GM12878 (cell line): Measurements from ENCODE around the gene MIA. TPM values are rescaled to one million over a fixed set of nuclear protein-coding genes. Genes with fewer than 3 reads are reported as not detected.

Experiments used
- ATAC-seq: fragments of 200-7000 bp; cut with Tn5 transposase; 3 replicates; pipeline ENCODE4 v1.9.1; 2020; ENCODE audit warnings: mild to moderate bottlenecking, moderate library complexity
- BruUV-seq: library from RNA; stranded (reverse); fragments of 400-500 nt; replicated peaks from 2 replicates; lab custom pipeline; 2021; lab: Mats Ljungman, UMichigan
- CTCF ChIA-PET: fragments of 300-600 bp; sonication (Branson Sonifier 250); formaldehyde crosslinking; extraction: SDS; loops from one replicate; lab custom pipeline; 2021; ENCODE audit warnings: inconsistent platforms; lab: Yijun Ruan, JAX
- POLR2A ChIA-PET: fragments of 350-600 bp; formaldehyde crosslinking; extraction: SDS; loops from one replicate; lab custom pipeline; 2021; ENCODE audit warnings: inconsistent platforms; lab: Charles Lee
- RAD21 ChIA-PET: fragments of 300-600 bp; sonication (Branson Sonifier 250); formaldehyde crosslinking; loops from one replicate; lab custom pipeline; 2023; ENCODE audit warnings: antibody characterized with exemption; ENCODE audit not compliant: unreplicated experiment; lab: Charles Lee
- SMC1A ChIA-PET: fragments of 300-600 bp; sonication (Branson Sonifier 250); formaldehyde crosslinking; loops from one replicate; lab custom pipeline; 2023; ENCODE audit not compliant: unreplicated experiment, uncharacterized antibody; lab: Charles Lee
- DNase-seq: peaks from one replicate; pipeline ENCODE4 v3.0.0-alpha.2; 2011; ENCODE audit warnings: low read depth, low spot score
- FAIRE-seq: peaks from 3 replicates; lab custom pipeline; 2011; peaks lifted over from hg19 to GRCh38; lab: Jason Lieb, UNC
- H2AFZ ChIP-seq: 2 replicates; pipeline ENCODE4 v1.6.0; 2011; ENCODE audit warnings: low read depth, low read length, control low read depth; ENCODE audit not compliant: control insufficient read depth
- H3K27ac ChIP-seq: 2 replicates; pipeline ENCODE4 v1.5.1; 2011; ENCODE audit warnings: control low read depth; ENCODE audit not compliant: control insufficient read depth, insufficient read depth
- H3K27me3 ChIP-seq, 2 experiments: replicated peaks in 1 of 2; 2 replicates each; pipeline versions ENCODE4 v1.6.0 to v1.6.1; 2011; ENCODE audit warnings: low read length in 1 of 2; ENCODE audit not compliant: control insufficient read depth in 2 of 2, insufficient read depth in 2 of 2
- H3K36me3 ChIP-seq, 2 experiments: 2 replicates each; pipeline ENCODE4 v1.5.1; 2011; ENCODE audit warnings: low read length in 1 of 2; ENCODE audit not compliant: control insufficient read depth in 2 of 2, insufficient read depth in 2 of 2
- H3K4me1 ChIP-seq: 2 replicates; pipeline ENCODE4 v1.6.1; 2011; ENCODE audit warnings: mild to moderate bottlenecking, low read length, moderate library complexity, mixed read lengths; ENCODE audit not compliant: control insufficient read depth, insufficient read depth
- H3K4me2 ChIP-seq: 2 replicates; pipeline ENCODE4 v1.6.0; 2011; ENCODE audit warnings: control low read depth; ENCODE audit not compliant: control insufficient read depth, insufficient read depth
- H3K4me3 ChIP-seq: fragments of 200-600 bp; sonication (generic); 2 replicates; pipeline ENCODE4 v1.5.1; 2016
- H3K79me2 ChIP-seq: 2 replicates; pipeline ENCODE4 v1.6.0; 2011; ENCODE audit warnings: low read length; ENCODE audit not compliant: control insufficient read depth, insufficient read depth
- H3K9ac ChIP-seq: 2 replicates; pipeline ENCODE4 v1.8.0; 2011; ENCODE audit warnings: low read length, control low read depth, mixed read lengths; ENCODE audit not compliant: control insufficient read depth, insufficient read depth
- H3K9me3 ChIP-seq: replicated peaks from 3 replicates; pipeline ENCODE4 v1.5.1; 2011; ENCODE audit warnings: mild to moderate bottlenecking, low read length; ENCODE audit not compliant: control insufficient read depth, insufficient read depth
- H4K20me1 ChIP-seq: 2 replicates; pipeline ENCODE4 v1.6.0; 2011; ENCODE audit not compliant: control insufficient read depth, insufficient read depth
- BHLHE40 ChIP-seq, 2 experiments: fragments of 450-650 bp in 1 of 2; IDR thresholded peaks; 2 replicates each; pipeline ENCODE4 v1.6.1; 2011 to 2017; ENCODE audit warnings: low read depth in 2 of 2, borderline replicate concordance in 1 of 2, improper control_type of control experiment in 1 of 2, low read length in 1 of 2, mild to moderate bottlenecking in 1 of 2
- CTCF ChIP-seq, 3 experiments: IDR thresholded peaks in 2 of 3; conservative IDR thresholded peaks in 1 of 3; 2 replicates each; pipeline ENCODE4 v1.5.1; 2011; ENCODE audit warnings: low read depth in 3 of 3, low read length in 3 of 3, mild to moderate bottlenecking in 3 of 3, control low read depth in 2 of 3, moderate library complexity in 2 of 3, inconsistent platforms in 1 of 3, mixed read lengths in 1 of 3; ENCODE audit not compliant: control insufficient read depth in 2 of 3, insufficient read depth in 1 of 3; ENCODE audit errors: extremely low read depth in 1 of 3
- HDAC6 ChIP-seq: fragments of 200-600 bp; sonication (generic); IDR thresholded peaks from one replicate; pipeline ENCODE4 v1.8.0; 2017; ENCODE audit warnings: antibody characterized with exemption; ENCODE audit not compliant: unreplicated experiment
- JUNB ChIP-seq: IDR thresholded peaks from 2 replicates; pipeline ENCODE4 v1.6.1; 2016; ENCODE audit warnings: antibody characterized with exemption, mild to moderate bottlenecking
- POLR2AphosphoS5 ChIP-seq: IDR thresholded peaks from 2 replicates; pipeline ENCODE4 v1.6.1; 2011; ENCODE audit warnings: mild to moderate bottlenecking, low read length, inconsistent platforms
- RAD21 ChIP-seq: IDR thresholded peaks from 2 replicates; pipeline ENCODE4 v1.6.1; 2011; ENCODE audit warnings: mild to moderate bottlenecking, low read depth, low read length, moderate library complexity; ENCODE audit not compliant: insufficient read depth
- SMC3 ChIP-seq: IDR thresholded peaks from 2 replicates; pipeline ENCODE4 v1.6.1; 2011; ENCODE audit warnings: low read length, improper control_type of control experiment, borderline replicate concordance
- TAF1 ChIP-seq: IDR thresholded peaks from 2 replicates; pipeline ENCODE4 v1.6.1; 2011; ENCODE audit warnings: mild to moderate bottlenecking, low read depth, low read length, borderline replicate concordance
- TCF7 ChIP-seq: IDR thresholded peaks from 2 replicates; pipeline ENCODE4 v1.6.1; 2014; ENCODE audit warnings: antibody characterized with exemption, borderline replicate concordance
- ZNF622 ChIP-seq: fragments of 450-650 bp; IDR thresholded peaks from 2 replicates; pipeline ENCODE4 v1.6.1; 2017; ENCODE audit warnings: mild to moderate bottlenecking, inconsistent platforms
- ZNF687 ChIP-seq: fragments of 450-650 bp; IDR thresholded peaks from 2 replicates; pipeline ENCODE4 v1.6.1; 2017; ENCODE audit warnings: mild to moderate bottlenecking, moderate library complexity
- WGBS: methylation state at CpG from one replicate; pipeline ENCODE4 v1.1.6; 2016; ENCODE audit warnings: low lambda C conversion rate; ENCODE audit not compliant: insufficient replicate concordance, insufficient coverage; ENCODE audit errors: missing lambda C conversion rate; 5-methylcytosine and 5-hydroxymethylcytosine counted together
- in situ Hi-C: fragments of 300-500 bp; cut with MboI; formaldehyde crosslinking; loops from 9 replicates; pipeline ENCODE4 v1.14.3; 2018; ENCODE audit warnings: mixed read lengths
- intact Hi-C: fragments of 100-400 bp; cut with micrococcal nuclease; formaldehyde crosslinking; loops from one replicate; pipeline ENCODE4 v1.14.2; 2022; ENCODE audit not compliant: unreplicated experiment
- polyA plus RNA-seq, 11 experiments: library from polyadenylated mRNA; depleted of rRNA in 4 of 11; unstranded in 6 of 11; stranded (reverse) in 5 of 11; fragments of >200 nt; fragmentation: Nextera tagmentation in 4 of 11; fragmentation: Illumina TruSeq in 1 of 11; extraction: Ambion mirVana in 4 of 11; extraction: Trizol in 1 of 11; gene quantifications; 1 replicate in 1 of 11; 2 replicates in 10 of 11; pipeline versions ENCODE4 v1.2.1 to v1.2.3, GENCODE V29; 2011 to 2016; ENCODE audit warnings: inconsistent platforms in 2 of 11, missing spikeins in 2 of 11, low read depth in 1 of 11
- total RNA-seq, 4 experiments: library from RNA; depleted of rRNA in 3 of 4; stranded (reverse); fragments of >200 nt in 3 of 4; fragmentation: Illumina TruSeq in 1 of 4; extraction: Trizol in 1 of 4; gene quantifications; 2 replicates each; pipeline versions ENCODE4 v1.2.1 to v1.2.3, GENCODE V29; 2013 to 2021

Gene MIA
- total and polyA plus RNA-seq, 10 of the 15 experiments (the other 5 are each of a cell fraction or from before 2014, with no cell fraction given) = 0.16 to 2.7 (median 1.4) TPM; not detected in 3

- in situ Hi-C loops = no loop called here
- ChIA-PET RAD21 (interaction anchor here (1.1 to 16.3 kb wide), 6 partner anchors 10 to 81 kb away, joined by 3 to 291 read pairs (median 6); partner anchors contain the start of genes MIA and RAB4B), POLR2A (interaction anchor here (1.2 to 2.1 kb wide), 2 partner anchors 10 to 33 kb away, joined by 4 to 6 read pairs; partner anchors contain the start of gene RAB4B), SMC1A (interaction anchor here (0.6 to 2.1 kb wide), 9 partner anchors 8 to 339 kb away, joined by 3 to 7 read pairs (median 4); partner anchors contain the start of genes EGLN2 and RAB4B), CTCF (interaction anchor here (0.6 to 4.5 kb wide), 7 partner anchors 11 to 590 kb away, joined by 3 to 26 read pairs (median 3); no protein-coding TSS in a partner anchor)
- no peak overlapping the region for H3K9ac ChIP-seq
- intact Hi-C loops = no loop called here
- peaks cover 20% of the 10 kb centered on the region for H3K79me2 ChIP-seq
- no peaks in the 10 kb centered on the region for H3K27me3 ChIP-seq
- H3K36me3 ChIP-seq = no peaks in the 10 kb centered on the region; a peak in 3 of 4 replicates
- H2AFZ ChIP-seq = no peak overlapping the region
- no peaks in the 10 kb centered on the region for H3K9me3 ChIP-seq
- no peak overlapping the region for H3K27ac ChIP-seq
- TF ChIP-seq ZNF687 (no peak), TCF7 (no peak), JUNB (no peak), TAF1 (no peak), RAD21 (peak; percentile 44), CTCF (IDR thresholded peaks at IDR 0.05 in 2 of 3, conservative IDR thresholded peaks at IDR 0.05 in 1 of 3; ENCODE audit: control insufficient read depth in 2 of 3, extremely low read depth in 1 of 3, insufficient read depth in 1 of 3, low read depth in 3 of 3, low read length in 3 of 3) (peak; percentile 25 to 36 (median 32); a peak in 4 of 6 replicates), SMC3 (peak; percentile 26; the same call in 1 of the 2 replicates), ZNF622 (no peak), POLR2AphosphoS5 (no peak), HDAC6 (no peak), BHLHE40 (IDR thresholded peaks at IDR 0.05; ENCODE audit: borderline replicate concordance in 1 of 2, low read depth in 2 of 2, low read length in 1 of 2) (no peak)
- no peaks in the 10 kb centered on the region for H4K20me1 ChIP-seq
- no peak overlapping the region for H3K4me3 ChIP-seq
- peaks cover 8% of the 10 kb centered on the region for H3K4me1 ChIP-seq
- WGBS = 68% methylated on average over 17 of the region's 17 CpGs
- H3K4me2 ChIP-seq = no peak overlapping the region
- FAIRE-seq = no peak
- BruUV-seq = no TSS peak
- peak; percentile 44 for ATAC-seq
- DNase-seq = no peak
Measured at GRCh38 chr19:40744554-40745401, 30.5 kb upstream of the MIA start.
